DND-41 (cell line): ENCODE results near the gene CYP2U1.

Experiments
- ATAC-seq: fragments of 200-7000 bp; cut with Tn5 transposase; 3 replicates; pipeline ENCODE4 v1.9.1; 2021; ENCODE audit warnings: low read depth; ENCODE audit not compliant: insufficient read depth
- DNase-seq: peaks from one replicate; pipeline ENCODE4 v3.0.0-alpha.2; 2020
- H2AFZ ChIP-seq: 2 replicates; pipeline ENCODE4 v1.6.0; 2012; ENCODE audit warnings: low read depth, low read length
- H3K27ac ChIP-seq: 2 replicates; pipeline ENCODE4 v1.5.1; 2012; ENCODE audit warnings: low read length, inconsistent platforms
- H3K27me3 ChIP-seq: fragments of 200-600 bp; sonication (generic); 2 replicates; pipeline ENCODE4 v1.6.0; 2012; ENCODE audit warnings: low read length, mild to moderate bottlenecking, inconsistent platforms; ENCODE audit not compliant: insufficient read depth, poor library complexity
- H3K36me3 ChIP-seq: 2 replicates; pipeline ENCODE4 v1.5.1; 2012; ENCODE audit warnings: low read length, inconsistent platforms; ENCODE audit not compliant: insufficient read depth
- H3K4me1 ChIP-seq: 2 replicates; pipeline ENCODE4 v1.5.1; 2012; ENCODE audit warnings: mild to moderate bottlenecking, low read length; ENCODE audit not compliant: insufficient read depth
- H3K4me2 ChIP-seq: 2 replicates; pipeline ENCODE4 v1.6.0; 2012; ENCODE audit warnings: mild to moderate bottlenecking, moderate library complexity, low read length, inconsistent platforms; ENCODE audit not compliant: insufficient read depth
- H3K4me3 ChIP-seq, 2 experiments: fragments of 200-600 bp in 1 of 2; shearing (Covaris generic) in 1 of 2; 2 replicates each; pipeline ENCODE4 v1.5.1; 2012 to 2016; ENCODE audit warnings: inconsistent platforms in 2 of 2, low read length in 2 of 2, mild to moderate bottlenecking in 2 of 2, low read depth in 1 of 2, moderate library complexity in 1 of 2
- H3K79me2 ChIP-seq: 2 replicates; pipeline ENCODE4 v1.6.0; 2012; ENCODE audit warnings: low read length, inconsistent platforms; ENCODE audit not compliant: insufficient read depth
- H3K9ac ChIP-seq: 2 replicates; pipeline ENCODE4 v1.6.0; 2012; ENCODE audit warnings: low read depth, mild to moderate bottlenecking, inconsistent platforms, low read length, moderate library complexity
- H3K9me3 ChIP-seq: 2 replicates; pipeline ENCODE4 v1.5.1; 2012; ENCODE audit warnings: low read length, moderate library complexity, mild to moderate bottlenecking, inconsistent platforms; ENCODE audit not compliant: insufficient read depth, severe bottlenecking
- H4K20me1 ChIP-seq: 2 replicates; pipeline ENCODE4 v1.6.0; 2012; ENCODE audit warnings: low read length; ENCODE audit not compliant: insufficient read depth
- CTCF ChIP-seq: IDR thresholded peaks from 2 replicates; pipeline ENCODE4 v1.5.1; 2012; ENCODE audit warnings: borderline replicate concordance, low read length, moderate library complexity, mild to moderate bottlenecking; ENCODE audit not compliant: poor library complexity, severe bottlenecking; ENCODE audit errors: extremely low read depth
- EZH2 ChIP-seq: IDR thresholded peaks from 3 replicates; pipeline ENCODE4 v1.6.1; 2012; ENCODE audit warnings: borderline replicate concordance, low read depth, mild to moderate bottlenecking, moderate library complexity, low read length, inconsistent platforms; ENCODE audit not compliant: severe bottlenecking

Gene CYP2U1

GRCh38 chr4:107996949-107997788 is 65.8 kb downstream of the CYP2U1 start:
- Histone ChIP-seq H3K4me1 (peaks cover 41% of the 10 kb centered on the region), H3K79me2 (peaks cover 94% of the 10 kb centered on the region), H3K36me3 (peaks cover 44% of the 10 kb centered on the region), H3K9me3 (no peaks in the 10 kb centered on the region), H3K4me2 (no peak overlapping the region), H3K27me3 (no peaks in the 10 kb centered on the region), H3K9ac (no peak overlapping the region), H3K27ac (no peak overlapping the region), H3K4me3 (no peak overlapping the region), H4K20me1 (peaks cover 46% of the 10 kb centered on the region; the same call in 1 of the 2 replicates), H2AFZ (no peak overlapping the region)
- no peak for DNase-seq
- no peak for ATAC-seq
- no peak for TF ChIP-seq CTCF
- TF ChIP-seq EZH2: no peak

- Histone ChIP-seq H3K27me3 (no peaks in the 10 kb centered on the region), H3K4me1 (peaks cover 35% of the 10 kb centered on the region), H3K36me3 (peaks cover 44% of the 10 kb centered on the region), H3K9ac (no peak overlapping the region), H3K79me2 (peaks cover 89% of the 10 kb centered on the region), H3K27ac (no peak overlapping the region), H3K4me3 (no peak overlapping the region), H3K4me2 (no peak overlapping the region), H4K20me1 (peaks cover 39% of the 10 kb centered on the region; the same call in 1 of the 2 replicates), H2AFZ (no peak overlapping the region), H3K9me3 (no peaks in the 10 kb centered on the region)
- no peak for DNase-seq
- no peak for ATAC-seq
- TF ChIP-seq EZH2 (no peak), CTCF (no peak)
Observed at GRCh38 chr4:107997794-107998193, 66.4 kb downstream of the CYP2U1 start.

- no peak overlapping the region for H3K9ac ChIP-seq
- peaks cover 37% of the 10 kb centered on the region for H3K36me3 ChIP-seq
- H3K27ac ChIP-seq: no peak overlapping the region
- no peaks in the 10 kb centered on the region for H3K9me3 ChIP-seq
- H3K27me3 ChIP-seq: no peaks in the 10 kb centered on the region
- no peak for TF ChIP-seq EZH2
- TF ChIP-seq CTCF: no peak
- no peak overlapping the region for H2AFZ ChIP-seq
- peaks cover 21% of the 10 kb centered on the region for H4K20me1 ChIP-seq
- ATAC-seq: no peak
- peaks cover 31% of the 10 kb centered on the region for H3K4me1 ChIP-seq
- no peak overlapping the region for H3K4me2 ChIP-seq
- no peak for DNase-seq
- H3K79me2 ChIP-seq: peaks cover 70% of the 10 kb centered on the region
- H3K4me3 ChIP-seq: no peak overlapping the region
Observed at GRCh38 chr4:107999932-108000539, 68.7 kb downstream of the CYP2U1 start.
